ENCODE data around the gene TTC1.
A peak's percentile ranks its signal among the peaks of the same experiment; 100 is the strongest.
"Not testable (repeated sequence)": the region's sequence is repeated elsewhere in the genome, so short reads cannot be mapped to it uniquely, and the experiment has no call there.

Gene TTC1

DNA sequence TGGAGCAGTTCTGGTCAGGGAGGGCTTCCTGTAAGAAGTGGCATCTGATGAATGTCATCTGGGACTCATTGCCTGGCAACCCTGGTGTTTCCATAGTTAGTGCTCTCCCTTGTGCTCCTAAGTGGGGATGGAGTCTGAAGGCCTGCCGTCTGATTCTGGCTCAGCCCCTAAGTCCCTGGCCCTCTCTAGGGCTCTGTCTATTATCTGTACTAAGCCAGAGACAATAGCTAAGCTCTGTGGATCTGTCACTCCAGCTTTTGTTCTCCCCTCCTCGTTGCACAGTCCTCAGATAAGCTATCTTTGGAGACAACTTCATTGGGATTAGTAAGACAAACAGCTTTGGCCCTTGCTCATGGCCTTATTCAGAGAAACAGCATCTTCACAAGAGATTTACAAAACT lies 30.6 kb upstream of the TTC1 start:
- no peak for DNase-seq
- H3K27me3 Mint-ChIP-seq, result peaks cover 62% of the 10 kb centered on the region
- no peak overlapping the region for H3K4me3 Mint-ChIP-seq

DNA sequence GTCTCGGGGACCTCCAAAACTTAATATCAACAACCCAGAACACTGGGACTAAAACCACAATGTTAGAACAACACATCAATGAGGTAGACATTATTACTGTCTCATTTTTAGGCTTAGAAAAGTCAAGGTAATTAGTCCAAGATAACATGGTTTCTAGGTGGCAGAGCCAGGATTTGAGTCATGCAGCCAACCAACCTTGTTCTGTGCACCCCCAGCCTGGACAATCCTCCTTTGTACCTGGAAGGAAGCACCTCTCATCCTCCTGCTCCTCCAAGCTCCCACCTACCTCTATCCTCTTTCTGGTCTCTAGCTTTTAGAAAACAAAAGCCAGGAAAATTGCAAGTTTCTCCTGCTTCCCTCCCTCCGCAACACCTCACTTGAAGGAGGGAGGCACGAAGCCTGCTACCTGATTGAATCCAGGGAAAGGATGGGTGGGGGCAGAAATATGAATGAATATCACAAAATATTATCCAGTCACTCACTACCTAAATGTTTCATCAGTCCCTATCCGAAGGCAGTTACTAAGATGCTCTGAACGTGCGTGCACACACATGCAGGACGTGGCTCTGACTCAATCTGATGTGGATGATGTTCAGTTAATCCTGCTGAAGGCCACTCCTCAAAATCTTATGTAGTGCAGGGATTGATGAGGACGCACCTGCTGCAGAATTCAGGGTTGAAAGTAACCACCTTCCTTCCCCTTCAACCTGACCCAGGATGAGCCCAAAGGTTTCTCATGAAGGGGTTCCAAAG lies 26.3 kb upstream of the TTC1 start:
- peaks cover 2% of the 10 kb centered on the region for H3K4me1 Mint-ChIP-seq (ENCODE audit: low read depth)
- DNase-seq, result no peak
- H3K27me3 Mint-ChIP-seq, result peaks cover 54% of the 10 kb centered on the region

More for the DNA sequence above, 30.6 kb upstream of the TTC1 start:
- H3K27ac Mint-ChIP-seq, result no peak overlapping the region
- H3K4me1 Mint-ChIP-seq (ENCODE audit: low read depth), result no peaks in the 10 kb centered on the region
- H3K36me3 Mint-ChIP-seq (ENCODE audit: low read depth), result no peaks in the 10 kb centered on the region
- H3K9me3 Mint-ChIP-seq, result no peaks in the 10 kb centered on the region

DNA sequence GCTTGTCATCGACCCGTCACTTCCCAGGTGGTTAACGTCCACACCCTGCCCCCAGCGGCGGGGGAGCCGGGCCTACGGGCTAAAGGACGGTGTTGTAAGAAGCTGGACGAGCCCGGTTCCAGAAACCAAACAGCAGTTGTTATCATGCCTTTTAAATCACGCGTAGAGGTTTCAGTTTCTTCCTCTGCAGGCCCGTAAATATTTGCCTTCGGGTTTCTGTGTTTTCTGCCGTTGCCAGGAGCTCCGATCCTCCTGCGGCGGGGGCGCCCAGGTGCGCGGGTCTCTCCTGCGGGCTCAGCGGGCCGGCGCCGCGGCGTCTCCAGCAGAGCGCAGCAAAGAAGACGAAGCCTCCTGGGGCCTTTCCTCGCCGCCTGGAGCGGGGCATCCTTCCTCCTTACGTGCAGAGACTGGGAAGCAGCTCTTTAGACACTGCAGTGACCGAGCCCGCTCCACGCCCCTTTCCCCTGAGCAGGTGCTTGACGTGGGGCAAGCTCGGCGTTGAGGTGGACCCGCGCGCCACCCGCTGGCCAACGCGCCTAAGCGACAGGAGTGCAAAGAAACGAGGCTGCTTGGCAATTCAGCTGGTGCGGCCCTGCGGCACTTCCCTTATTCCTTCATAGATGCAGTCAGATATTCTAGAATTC lies 21.8 kb upstream of the TTC1 start:
- Mint-ChIP-seq H3K4me3 (peak overlapping the region; percentile 55), H3K9me3 (no peaks in the 10 kb centered on the region), H3K27ac (no peak overlapping the region), H3K36me3 (ENCODE audit: low read depth) (no peaks in the 10 kb centered on the region), H3K4me1 (ENCODE audit: low read depth) (peaks cover 2% of the 10 kb centered on the region), H3K27me3 (peaks cover 53% of the 10 kb centered on the region)
- peak; percentile 84 for DNase-seq

More for the DNA sequence above, 26.3 kb upstream of the TTC1 start:
- Mint-ChIP-seq H3K36me3 (ENCODE audit: low read depth) (no peaks in the 10 kb centered on the region), H3K27ac (no peak overlapping the region), H3K4me3 (no peak overlapping the region), H3K9me3 (no peaks in the 10 kb centered on the region)

DNA sequence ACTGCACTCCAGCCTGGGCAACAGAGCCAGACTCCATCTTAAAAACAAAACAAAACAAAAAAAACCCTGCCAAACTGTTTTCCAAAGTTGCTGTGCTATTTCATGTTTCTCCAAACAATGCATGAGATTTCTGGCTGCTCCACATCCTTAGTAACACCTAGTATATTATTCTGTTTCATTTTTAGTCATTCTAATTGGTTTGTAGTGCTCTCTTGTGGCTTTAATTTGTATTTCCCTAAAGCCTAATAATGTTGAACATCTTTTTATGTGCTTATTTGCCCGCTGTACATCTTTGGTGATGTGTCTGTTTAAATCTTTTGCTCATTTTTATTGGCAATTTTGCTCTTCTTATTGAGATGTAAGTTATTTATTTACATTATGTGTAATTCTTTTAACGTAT lies 18.4 kb upstream of the TTC1 start:
- peaks cover 67% of the 10 kb centered on the region for H3K27me3 Mint-ChIP-seq
- peaks cover 4% of the 10 kb centered on the region for H3K9me3 Mint-ChIP-seq
- no peaks in the 10 kb centered on the region for H3K36me3 Mint-ChIP-seq (ENCODE audit: low read depth)
- DNase-seq, result no peak
- no peak overlapping the region for H3K4me3 Mint-ChIP-seq
- no peak overlapping the region for H3K27ac Mint-ChIP-seq
- peaks cover 2% of the 10 kb centered on the region for H3K4me1 Mint-ChIP-seq (ENCODE audit: low read depth)

DNA sequence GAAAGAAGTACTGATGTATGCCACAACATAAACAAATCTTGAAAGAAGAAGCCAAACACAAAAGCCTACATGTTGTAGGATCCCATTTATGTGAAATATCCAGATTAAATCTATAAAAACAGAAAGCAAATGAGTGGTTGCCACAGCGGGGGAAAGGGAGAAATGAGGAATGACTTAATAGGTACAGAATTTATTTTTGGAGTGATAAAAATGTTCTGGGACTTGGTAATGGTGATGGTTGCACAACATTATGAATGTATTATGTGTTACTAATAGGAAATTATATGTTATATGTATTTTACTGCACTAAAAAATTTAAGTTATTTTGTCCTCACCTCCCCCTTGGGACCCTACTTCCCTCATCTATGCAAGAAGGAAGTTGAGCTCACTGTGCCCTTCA lies 16.4 kb upstream of the TTC1 start:
- Mint-ChIP-seq H3K4me3 (no peak overlapping the region), H3K4me1 (ENCODE audit: low read depth) (peaks cover under 1% of the 10 kb centered on the region), H3K27ac (no peak overlapping the region), H3K36me3 (ENCODE audit: low read depth) (no peaks in the 10 kb centered on the region), H3K9me3 (peaks cover 4% of the 10 kb centered on the region), H3K27me3 (peaks cover 50% of the 10 kb centered on the region)
- DNase-seq, result no peak

DNA sequence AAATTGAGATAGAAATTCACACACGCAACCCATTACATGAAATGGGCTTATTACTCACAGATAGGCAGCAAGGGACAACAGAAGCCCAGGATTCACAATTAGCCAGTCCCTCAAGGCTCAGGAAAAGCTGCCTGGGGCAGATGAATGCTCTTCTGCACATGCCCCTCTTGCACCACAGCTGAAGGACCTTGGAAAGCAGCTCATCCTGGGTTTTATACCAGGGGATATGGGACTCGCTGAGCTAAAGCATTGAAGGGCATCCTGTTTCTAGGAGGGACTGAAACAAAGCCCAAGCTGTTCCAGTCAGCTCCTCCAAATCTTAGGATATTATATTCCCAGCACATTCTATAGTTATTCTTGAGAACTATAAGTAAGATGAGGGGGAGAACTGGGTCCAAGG lies 15.7 kb upstream of the TTC1 start:
- Mint-ChIP-seq H3K4me3 (no peak overlapping the region), H3K36me3 (ENCODE audit: low read depth) (no peaks in the 10 kb centered on the region), H3K9me3 (peaks cover 4% of the 10 kb centered on the region), H3K27me3 (peaks cover 44% of the 10 kb centered on the region), H3K4me1 (ENCODE audit: low read depth) (no peaks in the 10 kb centered on the region), H3K27ac (no peak overlapping the region)
- no peak for DNase-seq

DNA sequence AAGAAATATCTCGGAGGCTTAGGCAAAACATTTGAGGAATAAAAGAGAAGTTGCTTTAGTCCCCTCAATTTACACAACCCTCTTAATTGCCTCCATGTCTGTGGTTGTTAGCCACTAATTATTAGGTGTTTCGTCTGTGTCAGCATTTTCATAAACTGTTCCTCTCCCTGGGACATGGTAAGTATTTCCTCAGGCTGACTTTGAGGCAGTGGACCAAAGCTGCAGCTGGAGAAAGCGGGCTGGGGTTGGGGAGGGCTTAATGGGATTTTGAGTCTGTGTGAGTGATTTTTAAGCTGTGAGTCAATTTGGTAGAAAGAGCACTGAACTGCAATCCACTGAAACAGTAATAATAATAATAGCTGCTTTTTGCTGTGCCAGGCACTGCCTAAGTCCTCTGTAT lies 13.0 kb upstream of the TTC1 start:
- H3K36me3 Mint-ChIP-seq (ENCODE audit: low read depth), result no peaks in the 10 kb centered on the region
- H3K4me1 Mint-ChIP-seq (ENCODE audit: low read depth), result no peaks in the 10 kb centered on the region
- no peak overlapping the region for H3K4me3 Mint-ChIP-seq
- DNase-seq, result no peak
- peaks cover 39% of the 10 kb centered on the region for H3K27me3 Mint-ChIP-seq
- peaks cover 4% of the 10 kb centered on the region for H3K9me3 Mint-ChIP-seq
- H3K27ac Mint-ChIP-seq, result no peak overlapping the region

DNA sequence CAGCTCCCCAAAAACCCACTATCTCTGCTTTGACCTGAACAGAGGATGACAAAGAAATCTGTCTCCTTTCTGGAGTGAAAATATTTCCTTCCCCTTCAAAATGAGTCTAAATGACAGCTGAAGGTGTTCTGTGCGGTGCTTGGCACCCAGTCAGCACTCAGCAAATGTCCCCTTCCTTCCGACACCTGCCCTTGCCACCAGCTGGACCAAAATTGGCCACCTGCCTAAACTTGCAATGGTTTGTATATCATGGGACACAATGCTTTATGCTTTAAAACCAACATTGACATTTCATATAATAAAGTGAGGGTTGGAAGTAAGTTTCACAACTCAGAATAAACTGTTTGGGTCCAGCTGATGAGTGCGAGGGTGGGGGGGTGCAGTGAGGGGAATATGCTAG lies 7.5 kb upstream of the TTC1 start:
- Mint-ChIP-seq H3K9me3 (no peaks in the 10 kb centered on the region), H3K4me1 (ENCODE audit: low read depth) (no peaks in the 10 kb centered on the region), H3K27me3 (peaks cover 25% of the 10 kb centered on the region), H3K27ac (no peak overlapping the region), H3K36me3 (ENCODE audit: low read depth) (no peaks in the 10 kb centered on the region), H3K4me3 (no peak overlapping the region)
- DNase-seq, result no peak

DNA sequence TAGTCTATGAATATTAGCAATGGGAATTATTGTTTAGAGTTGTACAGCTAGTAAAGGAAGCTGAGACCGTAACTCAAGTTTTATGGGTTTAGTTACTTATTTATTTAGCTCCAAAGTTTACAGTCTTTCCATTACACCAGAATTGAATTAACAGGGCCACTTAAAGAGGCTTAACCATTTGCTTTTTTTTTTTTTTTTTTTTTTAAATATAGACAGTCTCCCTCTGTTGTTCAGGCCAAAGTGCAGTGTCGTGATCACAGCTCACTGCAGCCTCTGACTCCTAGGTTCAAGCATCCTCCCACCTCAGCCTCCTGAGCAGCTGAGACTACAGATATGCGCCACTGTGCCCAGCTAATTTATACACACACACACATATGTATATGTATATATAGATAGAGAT lies 1.4 kb upstream of the TTC1 start:
- no peak overlapping the region for H3K27ac Mint-ChIP-seq
- H3K4me1 Mint-ChIP-seq (ENCODE audit: low read depth), result peaks cover 24% of the 10 kb centered on the region
- DNase-seq, result no peak
- H3K9me3 Mint-ChIP-seq, result no peaks in the 10 kb centered on the region
- peaks cover 3% of the 10 kb centered on the region for H3K27me3 Mint-ChIP-seq
- peaks cover 31% of the 10 kb centered on the region for H3K36me3 Mint-ChIP-seq (ENCODE audit: low read depth)
- no peak overlapping the region for H3K4me3 Mint-ChIP-seq

DNA sequence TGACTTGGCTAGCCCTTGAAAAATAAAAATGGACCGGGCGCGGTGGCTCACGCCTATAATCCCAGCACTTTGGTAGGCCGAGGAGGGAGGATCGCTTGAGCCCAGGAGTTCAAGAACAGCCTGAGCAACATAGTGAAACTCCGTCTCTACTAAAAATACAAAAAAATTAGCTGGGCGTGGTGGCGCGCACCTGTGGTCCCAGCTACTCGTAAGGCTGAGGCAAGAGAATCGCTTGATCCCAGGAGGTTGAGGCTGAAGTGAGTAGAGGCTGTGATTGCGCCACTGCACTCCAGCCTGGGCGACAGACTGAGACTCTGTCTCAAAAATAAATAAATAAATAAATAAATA lies 436 bp upstream of the TTC1 start:
- H3K27me3 Mint-ChIP-seq, H3K27ac Mint-ChIP-seq, H3K4me3 Mint-ChIP-seq, H3K9me3 Mint-ChIP-seq, DNase-seq: not testable (repeated sequence)
- Mint-ChIP-seq H3K4me1 (ENCODE audit: low read depth) (peaks cover 26% of the 10 kb centered on the region), H3K36me3 (ENCODE audit: low read depth) (peaks cover 40% of the 10 kb centered on the region)

DNA sequence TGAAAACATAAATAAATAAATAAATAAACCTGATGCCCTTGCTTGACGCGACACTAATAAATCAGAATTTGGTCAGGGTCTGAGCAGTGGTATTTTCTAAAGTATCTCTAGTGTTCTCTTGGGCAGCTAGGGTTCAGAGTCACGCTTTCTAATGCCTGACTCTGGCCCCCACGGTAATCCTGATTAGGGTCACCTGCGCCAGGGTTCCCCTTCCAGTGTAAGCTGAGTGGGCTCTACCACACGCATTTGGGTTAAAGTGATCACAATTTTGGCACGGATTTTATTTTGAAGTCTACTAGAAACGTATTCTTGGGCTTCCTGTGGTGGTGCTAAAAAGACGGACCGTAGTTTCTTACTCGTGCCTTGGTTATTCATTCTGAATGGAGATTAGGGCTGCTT lies 651 bp downstream of the TTC1 start:
- Mint-ChIP-seq H3K36me3 (ENCODE audit: low read depth) (peaks cover 46% of the 10 kb centered on the region), H3K4me3 (peak overlapping the region; percentile 98), H3K9me3 (no peaks in the 10 kb centered on the region), H3K27ac (peak overlapping the region; percentile 98), H3K4me1 (ENCODE audit: low read depth) (peaks cover 26% of the 10 kb centered on the region), H3K27me3 (no peaks in the 10 kb centered on the region)
- no peak for DNase-seq

DNA sequence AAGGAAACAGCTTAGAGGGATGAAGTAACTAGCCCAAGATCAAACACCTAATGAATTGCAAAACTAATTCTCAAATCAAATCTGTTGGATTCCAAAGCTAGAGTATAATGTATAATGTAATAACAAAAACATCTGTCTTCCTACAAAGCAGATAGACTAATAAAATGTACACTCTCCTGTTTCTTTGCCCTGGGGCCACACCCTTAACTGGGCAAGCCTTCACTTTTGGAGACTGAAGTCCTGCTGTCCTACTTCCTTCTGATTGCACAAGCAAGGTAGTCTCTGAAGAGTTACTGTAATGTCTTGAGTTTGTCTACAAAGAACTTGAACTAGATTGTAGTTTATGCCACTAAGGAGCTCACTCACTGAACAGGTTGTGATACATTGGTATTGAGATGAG lies 2.5 kb downstream of the TTC1 start:
- Mint-ChIP-seq H3K4me3 (no peak overlapping the region), H3K27ac (no peak overlapping the region)

DNA sequence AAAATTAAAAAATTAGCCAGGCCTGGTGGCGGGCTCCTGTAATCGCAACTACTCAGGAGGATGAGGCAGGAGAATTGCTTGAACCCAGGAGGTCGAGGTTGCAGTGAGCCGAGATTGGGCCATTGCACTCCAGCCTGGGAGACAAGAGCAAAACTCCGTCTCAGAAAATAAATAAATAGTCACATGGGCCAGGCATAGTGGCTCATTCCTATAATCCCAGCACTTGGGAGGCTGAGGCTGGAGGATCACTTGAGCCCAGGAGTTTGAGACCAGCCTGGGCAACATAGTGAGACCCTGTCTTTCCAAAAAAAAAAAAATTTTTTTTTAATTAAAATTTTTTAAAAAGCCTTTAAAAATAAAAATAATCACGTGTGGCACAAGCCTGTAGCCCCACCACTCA lies 5.3 kb downstream of the TTC1 start:
- DNase-seq, H3K27me3 Mint-ChIP-seq, H3K4me3 Mint-ChIP-seq, H3K27ac Mint-ChIP-seq, H3K9me3 Mint-ChIP-seq: not testable (repeated sequence)
- H3K36me3 Mint-ChIP-seq (ENCODE audit: low read depth), result peaks cover 80% of the 10 kb centered on the region
- H3K4me1 Mint-ChIP-seq (ENCODE audit: low read depth), result peaks cover 27% of the 10 kb centered on the region

More for the DNA sequence above, 2.5 kb downstream of the TTC1 start:
- no peaks in the 10 kb centered on the region for H3K27me3 Mint-ChIP-seq
- DNase-seq, result no peak
- no peaks in the 10 kb centered on the region for H3K9me3 Mint-ChIP-seq
- peaks cover 26% of the 10 kb centered on the region for H3K4me1 Mint-ChIP-seq (ENCODE audit: low read depth)
- H3K36me3 Mint-ChIP-seq (ENCODE audit: low read depth), result peaks cover 61% of the 10 kb centered on the region

DNA sequence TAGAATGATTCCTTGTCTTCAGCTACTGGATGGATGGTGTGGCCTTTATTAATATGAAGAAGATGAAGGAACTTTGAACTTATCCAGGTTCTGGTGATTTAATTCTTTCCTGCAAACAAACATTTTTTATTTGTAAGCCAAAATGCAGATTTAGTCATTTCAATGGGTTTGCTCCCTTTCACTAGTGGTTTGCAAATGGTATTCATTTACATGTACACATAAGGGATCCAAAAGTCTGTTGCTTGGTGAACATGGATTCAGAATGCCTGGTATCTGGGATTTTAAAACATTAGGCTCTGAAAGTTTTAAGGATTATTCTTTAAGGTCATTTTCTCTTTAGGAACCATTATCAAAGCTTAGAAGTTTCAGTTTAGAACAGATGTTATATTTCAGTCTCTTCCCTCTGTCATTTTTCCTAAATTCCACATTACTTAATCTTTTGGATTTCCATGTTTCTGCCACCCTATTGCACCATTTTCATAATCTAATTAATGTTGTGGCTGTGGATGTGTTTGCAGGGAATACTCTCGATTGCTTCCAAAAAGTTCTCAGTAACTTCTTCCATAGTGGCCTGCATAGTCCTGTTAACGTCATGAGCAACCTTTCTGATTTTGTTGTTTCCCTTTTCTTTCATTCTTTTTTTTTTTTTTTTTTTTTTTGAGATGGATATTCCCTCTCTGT lies 10.1 kb downstream of the TTC1 start:
- Mint-ChIP-seq H3K4me1 (ENCODE audit: low read depth) (peaks cover 26% of the 10 kb centered on the region), H3K9me3 (no peaks in the 10 kb centered on the region), H3K4me3 (no peak overlapping the region), H3K36me3 (ENCODE audit: low read depth) (peaks cover 75% of the 10 kb centered on the region), H3K27me3 (no peaks in the 10 kb centered on the region), H3K27ac (no peak overlapping the region)
- DNase-seq, result no peak

DNA sequence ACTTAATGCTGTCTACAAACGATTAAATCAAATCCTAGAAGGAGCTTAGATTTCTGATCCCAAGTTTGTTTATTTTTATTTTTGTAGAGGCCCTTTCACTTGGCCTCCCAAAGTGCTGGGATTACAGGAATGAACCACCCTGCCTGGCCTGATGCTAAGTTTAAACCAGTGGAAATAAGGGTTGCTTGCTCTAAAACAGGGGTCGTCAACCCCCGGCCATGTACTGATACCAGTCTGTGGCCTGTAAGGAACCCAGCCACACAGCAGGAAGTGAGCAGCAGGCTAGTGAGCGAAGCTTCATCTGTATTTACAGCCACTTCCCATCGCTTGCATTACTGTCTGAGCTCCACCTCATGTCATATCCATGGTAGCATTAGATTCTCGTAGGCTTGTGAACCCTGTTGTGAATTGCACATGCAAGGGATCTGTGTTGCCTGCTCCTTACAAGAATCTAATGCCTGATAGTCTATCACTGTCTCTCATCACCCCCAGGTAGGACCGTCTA lies 11.4 kb downstream of the TTC1 start:
- Mint-ChIP-seq H3K27ac (peak overlapping the region; percentile 26), H3K9me3 (no peaks in the 10 kb centered on the region), H3K4me1 (ENCODE audit: low read depth) (peaks cover 30% of the 10 kb centered on the region), H3K4me3 (no peak overlapping the region), H3K36me3 (ENCODE audit: low read depth) (peaks cover 76% of the 10 kb centered on the region), H3K27me3 (no peaks in the 10 kb centered on the region)
- DNase-seq, result no peak

Data from activated T-cell treated with anti-CD3 and anti-CD28 coated beads, Interleukin-2, amount 50 U/mL, for 24 hours (primary cell).